Measurements from ENCODE around the gene ATP5PO. TPM values are rescaled to one million over a fixed set of nuclear protein-coding genes. Genes with fewer than 3 reads are reported as not detected.

ATP5PO gene
- total RNA-seq, 1 experiment from 2014 or later = 198 TPM

- DNase-seq (ENCODE audit: low read depth) = no peak
Measured at GRCh38 chr21:33899199-33899598, 16.4 kb downstream of the ATP5PO start.

- no peak for DNase-seq (ENCODE audit: low read depth)
Measured at GRCh38 chr21:33898586-33898985, 17.0 kb downstream of the ATP5PO start.

DNA sequence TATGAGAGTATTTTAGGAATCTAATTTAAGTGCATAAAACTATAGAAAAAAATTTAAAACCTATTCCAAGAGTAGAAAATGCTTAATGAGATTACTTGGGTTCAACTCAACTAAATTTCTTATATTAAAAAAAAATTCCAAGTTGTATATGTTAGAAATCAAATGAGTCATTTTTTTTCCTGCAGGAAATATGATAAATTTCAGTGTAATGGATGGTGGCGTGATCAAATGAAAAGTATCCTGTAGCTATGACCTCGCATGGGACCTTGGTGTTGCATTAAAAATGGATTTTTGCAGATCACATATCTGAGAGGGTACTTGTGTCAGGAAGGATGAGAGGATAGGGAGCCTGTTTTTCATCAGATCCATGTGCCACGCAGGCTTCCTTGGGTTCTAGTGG is 17.9 kb downstream of the ATP5PO start:
- DNase-seq (ENCODE audit: low read depth) = no peak

GRCh38 chr21:33897098-33897497 is 18.5 kb downstream of the ATP5PO start:
- DNase-seq (ENCODE audit: low read depth) = no peak

- DNase-seq (ENCODE audit: low read depth) = no peak
Measured at GRCh38 chr21:33896691-33897090, 18.9 kb downstream of the ATP5PO start.

DNA sequence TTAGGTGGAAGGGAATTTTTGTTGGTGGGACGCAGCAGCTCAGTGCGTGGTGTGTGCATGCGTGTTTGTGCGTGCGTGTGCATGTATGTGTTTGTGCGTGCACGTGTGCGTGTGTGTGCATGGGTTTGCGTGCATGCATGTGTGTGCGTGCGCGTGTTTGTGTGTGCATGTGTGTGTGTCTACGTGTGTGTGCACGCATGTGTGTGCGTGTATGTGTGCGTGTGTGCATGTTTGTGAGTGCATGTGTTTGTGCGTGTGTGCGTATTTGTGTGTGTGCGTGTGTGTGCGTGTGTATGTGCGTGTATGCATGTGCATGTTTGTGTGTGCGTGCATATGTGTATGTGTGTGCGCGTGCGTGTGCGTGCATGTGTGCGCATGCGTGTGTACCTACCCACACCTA is 20.2 kb downstream of the ATP5PO start:
- DNase-seq (ENCODE audit: low read depth) = no peak

DNA sequence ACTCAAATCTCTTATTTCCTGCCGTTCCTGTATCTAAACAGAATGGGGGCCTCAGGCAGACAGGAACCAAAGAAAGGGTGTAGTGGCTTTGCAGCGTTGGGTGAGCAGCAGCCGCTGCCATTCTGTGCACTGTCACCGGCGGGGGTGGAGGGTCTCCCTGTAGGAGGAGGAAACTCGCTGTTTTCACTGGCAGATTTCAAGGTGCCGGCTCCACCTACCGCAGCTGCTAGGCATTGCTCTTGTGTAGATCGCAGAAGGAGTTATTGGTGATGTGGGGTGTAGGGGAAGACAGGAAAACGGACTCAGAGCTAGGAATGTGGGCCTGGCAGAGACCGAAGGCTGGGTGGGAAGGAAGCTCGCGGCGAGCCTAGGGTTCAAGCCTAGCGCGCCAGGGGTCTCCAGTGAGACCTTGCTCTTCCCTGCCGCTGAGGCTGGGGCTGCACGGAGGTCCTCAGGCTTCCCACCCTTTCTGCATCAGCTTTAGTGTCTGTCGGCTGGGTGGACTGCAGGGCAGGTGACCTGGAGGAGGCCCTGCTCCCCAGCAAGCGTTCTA is 20.8 kb downstream of the ATP5PO start:
- DNase-seq (ENCODE audit: low read depth) = peak; percentile 78

DNA sequence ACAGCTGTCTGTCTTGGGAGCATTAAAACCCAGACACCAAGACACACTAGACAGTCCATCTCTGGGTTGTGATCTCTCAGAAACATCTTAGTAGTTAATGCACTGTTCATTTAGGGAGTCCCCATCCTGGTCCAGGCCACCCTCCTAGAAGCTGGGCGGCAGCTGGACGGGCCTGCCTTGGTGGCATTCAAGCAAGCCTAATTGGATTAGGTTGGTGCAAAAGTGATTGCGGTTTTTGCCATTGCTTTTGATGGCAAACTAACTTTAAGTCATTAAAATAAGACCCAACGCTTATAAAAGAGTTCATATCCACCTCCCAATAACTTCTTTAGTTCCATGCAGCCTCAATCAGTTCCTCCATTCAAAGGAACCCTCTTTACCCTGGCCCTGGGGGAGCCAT is 21.7 kb downstream of the ATP5PO start:
- no peak for DNase-seq (ENCODE audit: low read depth)

DNA sequence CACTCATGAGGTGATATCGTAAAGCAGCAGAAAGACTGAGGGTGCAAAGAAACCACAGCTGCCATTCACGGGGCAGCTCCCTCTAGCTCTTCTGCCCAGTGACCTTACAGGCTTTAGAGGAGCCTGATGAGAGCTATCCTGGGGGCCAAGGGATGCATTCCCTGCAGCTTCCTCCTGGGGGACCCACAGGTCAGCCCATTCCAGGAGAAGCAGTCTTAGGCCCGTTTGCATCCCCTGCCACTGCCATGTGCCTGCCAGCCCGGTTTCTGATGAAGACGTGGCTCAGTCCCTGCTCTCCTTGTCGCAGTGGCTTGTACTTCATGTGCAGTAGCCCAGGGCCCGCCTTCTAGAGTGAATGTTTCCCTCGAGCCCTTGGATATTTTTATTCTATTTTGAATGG is 22.8 kb downstream of the ATP5PO start:
- no peak for DNase-seq (ENCODE audit: low read depth)

GRCh38 chr21:33890187-33890586 is 25.4 kb downstream of the ATP5PO start:
- no peak for DNase-seq (ENCODE audit: low read depth)

- no peak for DNase-seq (ENCODE audit: low read depth)
Measured at GRCh38 chr21:33886321-33886720, 29.3 kb downstream of the ATP5PO start.

DNA sequence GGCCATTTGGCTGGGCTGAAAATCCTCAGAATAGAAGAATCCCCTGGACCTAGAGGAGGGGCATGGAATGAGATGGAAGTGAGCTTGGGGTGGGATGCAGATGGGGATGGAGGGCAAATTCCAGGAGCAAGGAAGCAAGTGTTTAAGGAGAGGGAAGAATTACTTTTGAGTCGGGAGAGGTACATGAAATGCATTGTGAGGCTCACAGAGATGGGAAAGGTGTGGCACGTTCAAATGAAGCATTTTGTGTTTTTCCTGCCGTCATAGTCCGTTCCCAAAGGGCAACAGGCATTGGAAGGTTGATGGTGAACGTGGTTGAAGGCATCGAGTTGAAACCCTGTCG is 30.5 kb downstream of the ATP5PO start:
- DNase-seq (ENCODE audit: low read depth) = no peak

DNA sequence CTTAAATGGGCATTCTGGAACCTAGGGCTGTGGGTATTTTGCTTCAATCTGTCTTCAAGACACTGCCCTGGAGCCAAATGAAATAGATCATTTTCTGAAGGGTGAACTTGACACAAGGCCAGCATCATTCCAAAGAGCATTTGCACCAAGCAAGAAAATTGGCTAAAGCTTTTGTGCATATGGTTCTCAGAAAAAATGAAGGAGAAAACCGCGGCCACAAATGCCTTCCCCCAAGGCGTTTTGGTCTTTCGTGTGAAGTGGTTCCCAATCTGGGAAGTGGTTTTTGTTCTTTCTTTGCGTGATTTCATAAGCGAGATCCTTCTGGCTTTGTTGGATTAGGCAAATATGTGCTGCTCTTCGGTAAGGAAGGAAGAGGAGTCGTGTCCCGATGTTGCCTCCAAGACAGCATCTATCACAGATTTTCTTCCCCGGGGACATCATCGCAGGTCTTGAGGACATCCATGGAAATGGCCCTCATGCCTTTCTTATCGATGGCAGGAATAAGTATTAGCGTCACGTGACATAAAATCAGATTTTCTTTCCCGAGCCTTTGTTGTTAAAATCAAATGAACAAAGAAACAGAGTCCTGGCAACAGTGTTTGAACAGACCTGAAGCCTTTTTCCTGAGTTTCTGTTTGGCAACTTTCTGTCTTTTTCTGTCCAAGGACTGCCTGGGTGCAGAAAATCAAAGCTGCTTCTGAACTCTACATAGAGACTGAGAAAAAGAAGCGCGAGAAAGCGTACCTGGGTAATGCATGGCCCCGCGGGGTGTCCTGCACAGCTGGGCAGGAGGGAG is 31.0 kb downstream of the ATP5PO start:
- peak; percentile 96 for DNase-seq (ENCODE audit: low read depth)

- DNase-seq (ENCODE audit: low read depth) = no peak
Measured at GRCh38 chr21:33883118-33883517, 32.5 kb downstream of the ATP5PO start.

DNA sequence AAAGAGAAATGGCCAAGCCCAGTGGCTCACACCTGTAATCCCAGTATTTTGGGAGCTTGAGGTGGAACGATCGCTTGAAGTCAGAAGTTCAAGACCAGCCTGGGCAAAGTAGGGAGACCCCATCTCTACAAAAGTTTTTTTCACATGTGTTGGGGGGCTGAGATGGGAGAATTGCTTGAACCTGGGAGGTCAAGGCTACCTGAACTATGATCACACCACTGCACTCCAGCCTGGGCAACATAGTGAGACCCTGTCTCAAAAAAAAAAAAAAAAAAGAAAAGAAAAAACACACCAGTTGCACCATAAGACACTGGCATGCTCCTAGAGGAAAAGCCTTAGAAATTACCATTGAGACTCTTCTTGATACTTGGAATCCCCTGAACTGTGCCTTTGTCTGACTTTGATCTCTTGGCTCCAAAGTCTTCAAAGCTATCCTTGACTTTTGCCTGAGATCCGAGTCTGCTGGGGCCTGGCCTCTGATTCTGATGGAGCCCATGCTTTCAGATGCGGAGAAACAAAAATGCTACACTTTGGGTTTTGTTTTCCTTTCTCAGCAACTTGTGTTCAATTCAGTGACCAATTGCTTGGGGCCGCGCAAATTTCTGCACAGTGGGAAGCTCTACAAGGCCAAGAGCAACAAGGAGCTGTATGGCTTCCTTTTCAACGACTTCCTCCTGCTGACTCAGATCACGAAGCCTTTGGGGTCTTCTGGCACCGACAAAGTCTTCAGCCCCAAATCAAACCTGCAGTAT is 33.7 kb downstream of the ATP5PO start:
- DNase-seq (ENCODE audit: low read depth) = no peak

GRCh38 chr21:33880626-33881025 is 35.0 kb downstream of the ATP5PO start:
- no peak for DNase-seq (ENCODE audit: low read depth)

- DNase-seq (ENCODE audit: low read depth) = no peak
Measured at GRCh38 chr21:33878824-33879223, 36.8 kb downstream of the ATP5PO start.

DNA sequence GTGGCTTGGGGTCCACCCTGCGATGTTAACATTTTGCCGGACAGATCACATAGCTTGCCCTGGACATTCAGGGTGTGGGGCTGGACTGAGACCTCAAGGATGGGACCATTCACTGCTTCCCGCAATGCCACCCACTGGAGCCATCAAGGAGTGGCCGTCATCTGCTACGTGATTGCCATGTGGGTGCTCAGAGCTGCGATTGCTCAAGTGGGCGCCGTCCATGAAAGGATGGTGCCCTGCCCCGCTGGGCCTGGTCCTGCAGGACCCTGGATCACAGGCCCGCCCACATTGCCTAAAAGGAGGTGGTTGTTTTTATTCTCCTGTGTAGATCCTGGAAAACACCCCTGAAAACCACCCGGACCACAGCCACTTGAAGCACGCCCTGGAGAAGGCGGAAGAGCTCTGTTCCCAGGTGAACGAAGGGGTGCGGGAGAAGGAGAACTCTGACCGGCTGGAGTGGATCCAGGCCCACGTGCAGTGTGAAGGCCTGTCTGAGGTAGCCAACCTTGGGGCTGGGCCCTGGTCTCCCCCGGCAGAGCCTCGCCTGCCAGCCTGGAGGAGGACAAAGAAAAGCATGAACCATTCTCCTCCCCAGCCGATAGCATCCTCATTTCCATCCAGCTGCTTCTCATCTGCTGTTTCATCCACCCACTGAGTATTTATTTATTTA is 40.4 kb downstream of the ATP5PO start:
- DNase-seq (ENCODE audit: low read depth) = no peak

DNA sequence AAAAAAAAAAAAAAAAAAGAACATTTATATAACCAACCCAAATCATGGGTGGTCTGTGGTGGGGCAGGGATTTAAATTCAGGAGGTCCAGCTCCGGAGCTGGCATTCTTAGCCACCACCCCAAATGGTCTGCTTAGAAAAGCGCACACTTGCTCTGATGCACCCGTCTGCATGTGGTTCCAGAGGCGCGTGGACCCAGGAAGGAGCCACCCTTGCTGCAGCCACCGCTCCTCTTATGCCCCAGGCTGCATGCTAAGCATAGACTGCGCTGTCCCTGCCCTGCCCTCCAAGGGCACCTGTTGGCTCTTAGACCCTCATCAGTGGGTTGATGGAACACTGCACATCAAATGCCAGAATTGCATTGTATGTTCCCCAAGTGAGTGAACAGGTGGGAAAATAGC is 41.4 kb downstream of the ATP5PO start:
- DNase-seq (ENCODE audit: low read depth) = no peak

DNA sequence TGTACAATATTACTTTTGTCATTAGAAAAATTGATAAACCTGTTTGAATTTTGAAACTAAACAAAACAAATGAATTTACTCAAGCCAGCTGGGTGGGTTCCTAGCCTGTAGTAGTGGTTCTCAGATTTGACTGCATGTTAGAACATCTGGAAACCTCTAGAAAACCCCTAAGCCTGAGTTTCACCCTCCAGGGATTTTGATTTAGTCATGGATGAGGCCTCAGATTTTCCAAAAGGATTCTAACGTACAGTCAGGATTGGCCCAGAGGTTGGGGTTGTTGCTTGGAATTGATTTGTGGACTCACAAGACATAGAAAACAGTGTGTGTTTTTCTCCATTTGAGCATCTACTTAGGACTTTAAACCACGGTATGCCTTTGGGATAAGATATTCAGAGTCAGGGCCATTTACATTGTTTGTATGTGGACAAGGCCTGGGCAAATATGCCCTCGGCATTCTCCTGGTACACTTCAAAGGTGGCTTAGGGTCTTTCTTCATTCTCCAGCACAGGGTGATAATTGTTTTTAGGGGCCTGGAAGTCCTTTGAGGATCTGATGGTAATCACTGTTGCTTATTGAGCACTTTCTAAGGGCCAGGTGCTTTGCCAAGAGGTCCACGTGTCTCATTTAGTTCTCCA is 42.6 kb downstream of the ATP5PO start:
- peak; percentile 23 for DNase-seq (ENCODE audit: low read depth)

- DNase-seq (ENCODE audit: low read depth) = peak; percentile 18
Measured at GRCh38 chr21:33871171-33871570, 44.4 kb downstream of the ATP5PO start.

DNA sequence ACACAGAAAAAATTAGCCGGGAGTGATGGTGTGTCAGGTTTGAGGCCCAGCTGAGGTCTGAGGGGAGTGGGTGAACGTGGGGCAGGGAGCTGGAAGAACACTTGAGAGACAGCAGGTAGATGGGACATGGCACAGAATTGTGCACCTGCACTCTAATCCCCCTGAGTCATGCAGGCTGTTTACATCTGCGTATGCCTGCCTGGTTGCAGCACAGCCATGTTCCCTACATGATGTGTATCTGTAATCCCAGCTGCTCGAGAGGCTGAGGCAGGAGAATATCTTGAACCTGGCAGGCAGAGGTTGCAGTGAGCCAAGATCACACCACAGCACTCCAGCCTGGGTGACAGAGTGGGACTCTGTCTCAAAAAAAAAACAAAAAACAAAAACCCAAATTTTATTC is 44.8 kb downstream of the ATP5PO start:
- DNase-seq (ENCODE audit: low read depth) = no peak

All from RPMI7951 (cell line).